Ramos (cell line): ENCODE data around the gene GJB3.
"Not testable (repeated sequence)": the region's sequence is repeated elsewhere in the genome, so short reads cannot be mapped to it uniquely, and the experiment has no call there.

Source experiments
- in situ Hi-C: fragments of 300-500 bp; cut with MboI; formaldehyde crosslinking; loops from one replicate; pipeline ENCODE4 v1.14.3; 2022; ENCODE audit warnings: low sequenced_read_pairs; ENCODE audit not compliant: unreplicated experiment

Gene GJB3

DNA sequence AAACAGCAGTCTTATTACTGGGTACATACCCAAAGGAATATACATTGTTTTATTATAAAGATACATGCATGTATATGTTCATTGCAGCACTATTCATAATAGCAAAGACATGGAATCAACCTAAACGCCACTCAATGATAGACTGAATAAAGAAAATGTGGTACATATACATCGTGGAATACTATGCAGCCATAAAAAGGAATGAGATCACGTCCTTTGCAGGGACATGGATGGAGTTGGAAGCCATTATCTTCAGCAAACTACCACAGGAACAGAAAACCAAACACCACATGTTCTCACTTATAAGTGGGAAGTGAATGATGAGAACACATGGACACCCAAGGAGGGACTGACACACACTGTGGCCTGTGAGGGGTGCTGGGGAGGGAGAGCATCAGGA lies 29.8 kb downstream of the GJB3 start:
- in situ Hi-C loops, result not testable (repeated sequence)

DNA sequence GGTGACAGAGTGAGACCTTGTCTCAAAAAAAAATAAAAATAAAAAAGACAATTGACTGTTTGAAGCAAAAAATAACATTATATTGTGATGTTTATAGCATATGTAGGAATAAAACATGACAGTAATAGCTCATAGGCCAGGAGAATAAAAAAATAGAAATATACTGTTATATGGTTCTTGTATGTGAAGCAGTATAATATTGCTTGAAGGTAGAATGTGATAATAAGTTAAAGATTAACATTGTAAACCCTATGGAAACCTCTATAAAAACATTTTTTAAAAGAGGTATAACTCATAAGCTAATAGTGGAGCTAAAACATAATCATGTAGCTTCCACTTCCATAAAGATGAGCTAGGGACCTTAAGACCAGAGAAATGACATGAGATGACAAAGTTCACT lies 35.3 kb downstream of the GJB3 start:
- in situ Hi-C loops, result no loop called here

DNA sequence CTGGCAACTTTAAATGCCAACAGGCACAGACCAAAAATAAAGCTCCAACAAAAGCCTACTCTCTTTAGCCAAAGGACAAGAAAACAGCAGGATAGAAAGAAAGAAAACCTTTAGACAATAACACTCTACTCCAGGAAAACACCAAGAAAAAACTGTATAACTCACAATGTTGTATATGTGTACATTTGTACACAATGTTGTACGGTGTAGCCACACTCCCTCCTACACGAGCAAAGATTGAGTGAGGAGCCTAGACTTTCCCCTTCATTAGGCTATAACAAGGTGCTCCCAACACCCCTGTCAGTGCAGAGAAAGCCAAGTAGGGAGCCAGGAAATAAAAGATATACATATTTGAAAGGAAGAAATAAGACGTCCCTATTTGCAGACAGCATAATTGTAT lies 35.8 kb downstream of the GJB3 start:
- in situ Hi-C loops, result no loop called here

DNA sequence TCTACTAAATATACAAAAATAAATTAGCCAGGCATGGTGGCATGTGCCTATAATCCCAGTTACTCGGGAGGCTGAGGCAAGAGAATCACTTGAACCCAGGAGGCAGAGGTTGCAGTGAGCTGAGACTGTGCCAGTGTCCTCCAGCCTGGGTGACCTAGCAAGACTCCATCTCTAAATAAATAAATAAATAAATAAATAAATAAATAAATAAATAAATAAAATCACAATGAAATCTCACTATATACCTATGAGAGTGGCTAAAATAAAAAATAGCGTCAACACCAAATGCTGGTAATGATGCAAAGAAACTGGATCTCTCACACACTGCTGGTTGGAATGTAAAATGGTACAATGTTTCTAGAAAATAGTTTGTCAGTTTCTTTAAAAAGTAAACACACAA lies 37.8 kb downstream of the GJB3 start:
- in situ Hi-C loops, result not testable (repeated sequence)

DNA sequence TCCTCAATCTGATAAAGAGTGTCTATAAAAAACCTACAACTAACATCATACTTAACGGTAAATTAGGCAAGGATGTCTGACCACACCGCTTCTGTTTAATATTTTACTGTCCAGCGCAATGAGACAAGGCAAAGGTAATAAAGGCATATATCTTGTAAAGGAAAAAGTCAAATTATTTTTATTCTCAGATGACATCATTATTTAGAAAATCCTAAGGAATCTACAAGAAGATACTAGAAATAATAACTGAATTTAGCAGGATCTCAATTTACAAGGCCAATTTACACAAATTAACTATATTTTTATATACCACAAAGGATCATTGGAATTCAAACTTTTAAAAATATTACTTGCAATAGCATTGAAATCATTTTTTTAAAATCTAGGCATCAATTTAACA lies 41.2 kb downstream of the GJB3 start:
- in situ Hi-C loops, result no loop called here

DNA sequence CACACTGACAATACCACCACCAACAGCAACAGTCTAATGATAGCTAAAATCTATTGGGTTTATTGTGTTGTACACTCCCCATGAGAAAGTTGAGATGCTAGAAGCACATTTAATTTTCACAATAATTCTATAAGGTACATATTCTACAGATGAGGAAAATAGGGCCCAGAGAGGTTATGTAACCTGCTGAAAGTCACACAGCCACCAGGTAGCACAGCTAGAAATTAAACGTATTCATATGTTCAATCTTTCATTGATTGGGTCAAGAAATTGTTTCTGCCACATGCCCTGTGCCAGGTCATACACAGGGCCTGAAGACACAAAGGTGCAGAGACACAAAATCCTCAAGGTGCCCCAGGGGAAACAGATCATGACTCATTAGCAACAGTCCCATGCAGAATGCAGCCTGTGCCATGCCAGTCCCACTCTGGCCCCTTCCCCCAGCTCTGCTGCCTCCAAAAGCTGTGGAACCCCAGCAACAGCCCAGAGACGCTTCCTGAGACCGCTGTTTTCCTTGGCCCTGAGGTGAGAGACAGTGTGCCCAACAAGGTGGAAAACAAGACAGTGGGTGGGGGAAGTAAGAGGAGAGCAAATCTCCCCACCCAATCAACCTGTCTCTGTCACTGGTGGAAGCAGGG lies 43.9 kb downstream of the GJB3 start:
- in situ Hi-C loops, result no loop called here

DNA sequence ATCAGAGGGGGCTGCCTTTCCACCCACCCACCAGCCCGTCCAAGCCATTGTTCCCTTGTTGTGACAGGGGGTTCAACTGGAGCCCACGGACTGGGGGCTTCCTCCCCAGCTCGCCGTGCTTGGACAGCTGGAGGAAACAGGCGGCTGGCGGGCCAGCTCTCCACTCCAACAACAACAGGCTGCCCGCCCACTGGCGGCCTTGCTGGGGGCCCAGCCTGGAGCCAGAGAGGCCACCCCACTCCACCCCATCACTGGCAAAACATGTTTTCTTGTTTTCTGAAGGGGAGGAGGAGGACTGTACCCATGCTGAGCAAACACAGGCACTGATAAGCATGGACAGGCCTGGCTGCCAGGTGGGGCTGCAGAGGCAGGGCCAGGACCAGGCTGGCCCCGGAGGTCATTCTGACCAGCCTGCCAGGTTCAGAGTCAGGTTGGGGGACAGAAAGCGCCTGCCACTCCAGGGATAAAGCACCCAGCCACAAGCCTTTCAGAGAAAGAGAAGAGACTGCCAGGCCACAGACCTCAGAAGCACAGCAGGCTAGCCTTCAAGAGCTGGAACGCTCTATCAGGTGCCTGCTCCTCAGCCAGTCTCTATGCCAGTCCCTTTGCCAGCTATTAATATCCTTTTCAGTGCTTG lies 44.6 kb downstream of the GJB3 start:
- in situ Hi-C loops, result no loop called here

DNA sequence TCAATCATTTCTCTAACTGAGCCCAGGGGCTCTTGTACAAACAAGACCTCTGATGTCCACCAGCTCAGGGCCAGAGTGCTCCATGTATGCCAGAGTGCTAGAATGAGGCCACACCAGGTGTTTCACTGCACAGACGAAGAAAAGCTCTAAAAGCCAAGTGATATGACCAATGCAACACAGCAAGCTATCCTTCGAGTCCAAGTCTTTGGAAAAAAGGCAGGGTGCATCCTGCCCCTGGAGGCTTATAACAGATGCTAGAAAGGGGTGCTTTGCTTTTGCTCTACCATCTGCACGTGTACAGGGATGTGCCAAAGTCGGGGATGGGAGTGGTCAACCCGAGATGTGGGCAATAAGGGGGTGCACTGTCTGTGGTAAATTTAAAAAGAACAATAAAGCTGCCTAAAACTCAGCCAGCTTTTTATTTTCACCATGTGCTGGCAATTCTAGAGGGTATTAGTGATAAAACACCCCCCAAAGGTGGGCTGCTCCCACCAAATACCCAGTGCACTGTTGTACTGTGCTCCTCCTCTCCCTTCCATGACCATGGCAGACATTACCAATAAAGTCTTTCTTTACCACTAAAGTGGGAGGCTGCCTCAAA lies 46.4 kb downstream of the GJB3 start:
- in situ Hi-C loops, result no loop called here

DNA sequence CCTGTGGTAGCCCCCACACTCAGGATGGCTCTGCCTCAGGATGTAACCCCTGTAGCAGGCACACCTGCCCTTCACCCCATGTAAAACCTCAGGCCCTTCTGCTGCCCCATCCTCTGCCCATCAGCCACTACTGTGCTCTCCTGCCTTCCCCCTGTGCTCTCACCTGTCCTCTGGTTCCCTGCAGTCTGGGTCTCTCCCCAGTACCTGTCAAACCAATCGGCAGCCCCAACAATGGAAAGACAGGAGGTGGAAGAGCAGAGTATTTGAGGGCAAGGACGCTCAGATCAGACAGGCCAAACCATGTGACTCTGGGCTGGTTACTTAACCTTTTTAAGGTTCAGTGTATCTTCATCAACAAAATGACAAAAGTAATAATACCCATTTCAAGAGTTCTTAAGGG lies 47.6 kb downstream of the GJB3 start:
- in situ Hi-C loops, result no loop called here

DNA sequence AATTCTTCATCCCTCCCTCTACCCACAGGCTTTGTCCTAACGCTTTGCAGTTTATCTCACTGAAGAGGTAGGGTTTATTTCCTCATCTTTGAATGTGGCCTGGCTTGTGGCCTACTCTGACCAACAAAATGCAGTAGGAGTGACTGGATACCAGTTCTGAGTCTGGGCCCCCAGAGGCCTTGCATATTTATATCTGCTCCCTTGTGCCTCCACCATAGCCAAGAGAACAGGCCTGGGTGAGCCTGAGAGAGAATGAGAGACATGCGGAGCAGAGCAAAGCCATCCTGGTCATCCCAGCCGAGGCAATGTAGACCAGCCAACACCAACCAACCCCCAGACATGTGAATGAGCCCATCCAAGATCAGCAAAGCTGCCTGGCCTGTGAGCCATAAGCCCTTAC lies 48.2 kb downstream of the GJB3 start:
- in situ Hi-C loops, result no loop called here

DNA sequence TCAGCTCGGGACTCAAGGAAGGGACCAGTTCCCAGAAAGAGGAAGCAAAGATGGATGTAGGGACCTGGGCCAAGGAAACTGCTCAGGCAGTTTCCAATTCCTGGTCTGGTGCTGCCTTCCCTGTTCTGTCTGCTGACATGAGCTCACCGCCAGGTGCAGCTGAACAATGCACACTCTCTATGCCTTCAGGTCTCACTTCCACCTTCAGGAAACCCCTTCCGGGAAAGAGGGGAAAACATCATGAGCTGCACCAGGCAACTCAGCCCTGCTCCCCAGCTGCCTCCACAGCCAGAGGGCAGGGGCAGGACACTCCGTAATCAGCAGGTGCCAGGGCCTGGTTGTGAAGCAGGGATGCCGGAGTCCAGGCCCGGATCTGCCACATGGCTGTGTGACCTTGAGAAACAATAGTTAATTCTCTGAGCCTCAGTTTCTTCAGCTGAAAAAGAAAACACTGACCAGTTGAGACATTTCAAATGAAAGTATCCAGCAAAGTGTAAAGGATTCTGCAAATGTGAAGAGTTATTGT lies 50.8 kb downstream of the GJB3 start:
- in situ Hi-C loops, result no loop called here

DNA sequence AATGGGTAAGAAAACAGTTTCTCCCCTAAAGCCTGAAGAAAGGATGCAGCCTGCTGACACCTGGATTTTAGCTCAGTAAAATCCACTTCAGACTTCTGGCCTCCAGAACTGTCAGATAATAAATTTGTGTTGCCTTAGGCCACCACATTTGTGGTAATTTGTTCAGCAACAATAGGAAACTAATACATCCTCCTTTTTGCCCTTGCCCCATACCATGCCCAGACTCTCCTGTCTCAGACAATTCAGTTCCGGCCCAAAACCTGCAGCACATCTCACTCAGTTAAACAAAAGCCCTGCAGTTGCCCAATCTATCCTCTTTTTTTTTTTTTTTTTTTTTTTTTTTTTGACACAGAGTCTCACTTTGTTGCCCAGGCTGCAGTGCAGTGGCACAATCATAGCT lies 52.7 kb downstream of the GJB3 start:
- in situ Hi-C loops, result no loop called here
